WTC11 (cell line): ENCODE measurements around the gene SRPK1.

Experiments used
- CTCF ChIP-seq: fragments of 200-600 bp; IDR thresholded peaks from 2 replicates; pipeline ENCODE4 v1.8.0; 2022; ENCODE audit warnings: antibody characterized with exemption
- E2F4 ChIP-seq: sonication (generic); formaldehyde crosslinking; IDR thresholded peaks from 2 replicates; pipeline ENCODE4 v1.8.1; 2022; ENCODE audit warnings: low read depth, mild to moderate bottlenecking, moderate library complexity, missing genetic modification reagents, borderline replicate concordance
- JUN ChIP-seq: sonication (generic); formaldehyde crosslinking; IDR thresholded peaks from 2 replicates; pipeline ENCODE4 v1.8.0; 2023; ENCODE audit warnings: mild to moderate bottlenecking, missing genetic modification reagents
- MAX ChIP-seq: sonication (generic); formaldehyde crosslinking; IDR thresholded peaks from 2 replicates; pipeline ENCODE4 v1.8.0; 2022; ENCODE audit warnings: mild to moderate bottlenecking, missing genetic modification reagents
- MLX ChIP-seq: sonication (generic); formaldehyde crosslinking; IDR thresholded peaks from 2 replicates; pipeline ENCODE4 v1.8.1; 2023; ENCODE audit warnings: mild to moderate bottlenecking, missing genetic modification reagents, moderate library complexity
- ZNF317 ChIP-seq: sonication (generic); formaldehyde crosslinking; IDR thresholded peaks from 2 replicates; pipeline ENCODE4 v1.8.1; 2023; ENCODE audit warnings: low read depth, mild to moderate bottlenecking, moderate library complexity, missing genetic modification reagents, borderline replicate concordance

GRCh38 chr6:35900448-35900847 is 20.4 kb downstream of the SRPK1 start:
- TF ChIP-seq CTCF = no peak
- TF ChIP-seq ZNF317 (CRISPR knock-in tag) = no peak
- no peak for TF ChIP-seq MAX (CRISPR knock-in tag)
- TF ChIP-seq MLX (CRISPR knock-in tag) = no peak
- no peak for TF ChIP-seq JUN (CRISPR knock-in tag)
- TF ChIP-seq E2F4 = no peak
